ENCODE measurements around the gene HADHB. TPM values are rescaled to one million over a fixed set of nuclear protein-coding genes. Genes with fewer than 3 reads are reported as not detected.

The HADHB gene
- total RNA-seq, 1 donor from 2014 or later: 86.6 TPM

DNA sequence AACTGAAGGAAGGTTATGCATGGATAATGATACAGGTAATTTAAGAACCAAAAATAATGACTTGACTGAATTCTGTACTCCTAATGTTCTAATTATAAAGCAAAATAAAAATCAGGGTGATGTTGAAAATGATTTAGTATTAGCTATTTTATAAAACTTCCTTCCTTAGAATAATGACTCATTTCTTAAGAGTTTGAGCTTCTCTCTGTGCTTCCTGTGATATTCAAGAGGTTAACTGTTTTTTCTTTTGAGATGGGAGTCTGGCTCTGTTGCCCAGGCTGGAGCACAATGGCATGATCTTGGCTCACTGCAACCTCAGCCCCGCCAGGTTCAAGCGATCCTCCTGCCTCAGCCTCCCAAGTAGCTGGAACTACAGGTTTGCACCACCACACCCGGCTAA is 15.1 kb upstream of the HADHB start:
- peaks cover 68% of the 10 kb centered on the region for H3K36me3 Mint-ChIP-seq (ENCODE audit: low read depth)
- no peaks in the 10 kb centered on the region for H3K27me3 Mint-ChIP-seq
- no peak overlapping the region for H3K27ac Mint-ChIP-seq
- no peak for DNase-seq
- intact Hi-C loops (cut with micrococcal nuclease): no loop called here
- H3K9me3 Mint-ChIP-seq: no peaks in the 10 kb centered on the region
- peaks cover 2% of the 10 kb centered on the region for H3K4me1 Mint-ChIP-seq
- H3K4me3 Mint-ChIP-seq: no peak overlapping the region

DNA sequence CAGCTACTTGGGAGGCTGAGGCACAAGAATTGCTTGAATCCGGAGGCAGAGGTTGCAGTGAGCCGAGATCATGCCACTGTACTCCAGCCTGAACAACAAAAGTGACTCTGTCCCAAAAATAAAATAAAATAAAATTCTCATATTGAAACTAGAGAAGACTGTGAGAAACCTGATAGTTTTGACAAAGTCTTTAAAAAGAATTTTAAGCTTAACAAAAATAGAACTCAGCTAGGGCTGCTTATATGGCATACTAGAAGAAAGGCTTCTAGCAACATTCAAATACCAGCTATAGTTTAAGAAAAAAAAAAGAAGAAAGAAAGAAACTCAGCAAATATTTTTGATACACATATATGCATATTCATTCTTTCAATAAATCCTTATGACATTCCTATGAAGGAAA is 13.9 kb upstream of the HADHB start:
- H3K36me3 Mint-ChIP-seq (ENCODE audit: low read depth): peaks cover 66% of the 10 kb centered on the region
- no peak overlapping the region for H3K4me3 Mint-ChIP-seq
- no peaks in the 10 kb centered on the region for H3K9me3 Mint-ChIP-seq
- no peak overlapping the region for H3K27ac Mint-ChIP-seq
- H3K4me1 Mint-ChIP-seq: peaks cover 2% of the 10 kb centered on the region
- intact Hi-C loops (cut with micrococcal nuclease): no loop called here
- no peak for DNase-seq
- H3K27me3 Mint-ChIP-seq: no peaks in the 10 kb centered on the region

DNA sequence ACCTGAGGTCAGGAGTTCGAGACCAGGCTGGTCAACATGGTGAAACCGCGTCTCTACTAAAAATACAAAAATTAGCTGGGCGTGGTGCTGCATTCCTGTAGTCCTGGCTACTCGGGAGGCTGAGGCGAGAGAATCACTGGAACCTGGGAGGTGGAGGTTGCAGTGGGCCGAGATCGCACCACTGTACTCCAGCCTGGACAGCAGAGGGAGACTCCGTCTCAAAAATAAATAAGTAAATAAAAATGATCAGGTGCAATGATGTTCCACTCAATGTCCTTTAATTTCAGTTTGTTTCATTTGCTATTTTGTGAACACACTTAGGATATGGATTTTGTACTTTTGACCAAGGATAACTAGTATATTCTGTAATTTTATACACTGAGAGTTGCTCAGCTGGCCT is 9.7 kb upstream of the HADHB start:
- DNase-seq: no peak
- Mint-ChIP-seq H3K4me1 (peaks cover 4% of the 10 kb centered on the region), H3K36me3 (ENCODE audit: low read depth) (peaks cover 39% of the 10 kb centered on the region), H3K27ac (no peak overlapping the region), H3K27me3 (no peaks in the 10 kb centered on the region), H3K9me3 (no peaks in the 10 kb centered on the region), H3K4me3 (no peak overlapping the region)
- intact Hi-C loops (cut with micrococcal nuclease): no loop called here

DNA sequence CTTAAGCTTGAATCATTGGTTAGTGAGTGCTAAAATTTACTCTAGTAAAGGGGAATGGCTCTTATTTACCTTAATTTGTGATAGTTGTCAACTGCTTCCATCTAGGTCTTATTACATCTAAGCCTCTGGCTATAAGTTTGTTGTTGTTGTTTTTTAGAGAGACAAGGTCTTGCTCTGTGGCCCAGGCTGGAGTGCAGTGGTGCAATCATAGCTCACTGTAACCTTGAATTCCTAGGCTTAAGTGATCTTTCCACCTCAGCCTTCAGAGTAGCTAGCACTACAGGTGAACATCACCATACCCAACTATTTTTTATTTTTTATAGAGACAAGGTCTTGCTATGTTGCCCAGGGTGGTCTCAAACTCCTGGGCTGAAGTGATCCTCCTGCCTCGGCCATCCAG is 6.9 kb upstream of the HADHB start:
- H3K9me3 Mint-ChIP-seq: no peaks in the 10 kb centered on the region
- intact Hi-C loops (cut with micrococcal nuclease): no loop called here
- no peaks in the 10 kb centered on the region for H3K27me3 Mint-ChIP-seq
- peaks cover 22% of the 10 kb centered on the region for H3K4me1 Mint-ChIP-seq
- peaks cover 30% of the 10 kb centered on the region for H3K36me3 Mint-ChIP-seq (ENCODE audit: low read depth)
- H3K4me3 Mint-ChIP-seq: no peak overlapping the region
- DNase-seq: no peak
- no peak overlapping the region for H3K27ac Mint-ChIP-seq

DNA sequence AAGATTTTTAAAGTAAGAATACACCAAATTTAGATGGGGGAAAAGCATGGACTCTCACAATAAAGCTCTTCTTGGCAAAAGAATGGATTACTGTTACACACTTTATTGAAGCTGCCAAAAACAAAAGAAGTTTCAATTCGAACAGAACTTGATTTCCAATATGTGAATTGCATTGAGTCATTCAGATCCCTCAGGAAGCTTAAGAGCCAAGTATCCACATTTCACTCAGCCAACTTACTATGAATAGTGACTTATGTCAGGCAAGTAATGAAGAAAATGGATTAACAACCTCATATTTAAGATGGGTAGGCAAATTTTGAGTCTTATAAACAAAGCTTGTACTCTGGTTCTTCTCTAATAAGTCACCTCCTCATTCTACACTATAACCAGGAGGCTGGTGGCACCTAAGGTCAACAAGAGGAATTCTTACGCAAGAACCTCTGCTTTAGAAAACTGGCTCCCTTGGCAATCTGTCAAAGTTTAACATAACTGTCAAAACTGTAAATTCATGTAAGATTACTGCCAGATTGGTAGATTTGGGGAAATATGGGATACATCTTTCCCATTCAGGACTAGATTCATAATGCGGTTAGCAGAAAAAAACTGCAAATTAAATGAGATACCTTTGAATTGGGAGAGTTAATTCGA is 6.3 kb upstream of the HADHB start:
- H3K9me3 Mint-ChIP-seq: no peaks in the 10 kb centered on the region
- DNase-seq: no peak
- H3K36me3 Mint-ChIP-seq (ENCODE audit: low read depth): peaks cover 32% of the 10 kb centered on the region
- H3K4me3 Mint-ChIP-seq: no peak overlapping the region
- H3K4me1 Mint-ChIP-seq: peaks cover 28% of the 10 kb centered on the region
- H3K27ac Mint-ChIP-seq: no peak overlapping the region
- H3K27me3 Mint-ChIP-seq: no peaks in the 10 kb centered on the region
- intact Hi-C loops (cut with micrococcal nuclease): no loop called here

DNA sequence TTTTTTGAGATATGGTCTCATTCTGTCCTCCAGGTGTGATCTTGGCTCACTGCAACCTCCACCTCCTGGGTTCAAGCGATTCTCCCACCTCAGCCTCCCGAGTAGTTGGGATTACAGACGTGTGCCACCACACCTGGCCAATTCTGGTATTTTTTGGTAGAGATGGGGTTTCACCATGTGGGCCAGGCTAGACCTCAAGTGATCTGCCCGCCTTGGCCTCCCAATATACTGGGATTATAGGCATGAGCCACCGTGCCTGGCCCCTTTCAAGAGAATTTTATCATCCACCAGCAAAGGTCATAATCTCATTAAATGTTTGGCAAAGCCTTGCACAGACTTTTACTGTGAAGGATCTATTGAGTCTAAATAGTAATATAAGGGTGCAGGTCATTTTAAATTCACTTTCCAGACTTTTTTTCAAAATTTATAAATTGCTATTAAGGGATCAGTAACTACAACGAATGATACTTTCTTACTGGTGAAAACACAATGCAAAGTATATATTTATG is 2.8 kb upstream of the HADHB start:
- H3K27me3 Mint-ChIP-seq: peaks cover 6% of the 10 kb centered on the region
- intact Hi-C loops (cut with micrococcal nuclease): loop anchor here (2.0 to 10.0 kb wide), 2 partner anchors 207 to 367 kb away; partner anchors contain the start of genes ASXL2 and RAB10
- H3K4me3 Mint-ChIP-seq: peak overlapping the region; percentile 56
- H3K27ac Mint-ChIP-seq: peak overlapping the region; percentile 19
- H3K4me1 Mint-ChIP-seq: peaks cover 48% of the 10 kb centered on the region
- peaks cover 27% of the 10 kb centered on the region for H3K36me3 Mint-ChIP-seq (ENCODE audit: low read depth)
- no peaks in the 10 kb centered on the region for H3K9me3 Mint-ChIP-seq
- no peak for DNase-seq

DNA sequence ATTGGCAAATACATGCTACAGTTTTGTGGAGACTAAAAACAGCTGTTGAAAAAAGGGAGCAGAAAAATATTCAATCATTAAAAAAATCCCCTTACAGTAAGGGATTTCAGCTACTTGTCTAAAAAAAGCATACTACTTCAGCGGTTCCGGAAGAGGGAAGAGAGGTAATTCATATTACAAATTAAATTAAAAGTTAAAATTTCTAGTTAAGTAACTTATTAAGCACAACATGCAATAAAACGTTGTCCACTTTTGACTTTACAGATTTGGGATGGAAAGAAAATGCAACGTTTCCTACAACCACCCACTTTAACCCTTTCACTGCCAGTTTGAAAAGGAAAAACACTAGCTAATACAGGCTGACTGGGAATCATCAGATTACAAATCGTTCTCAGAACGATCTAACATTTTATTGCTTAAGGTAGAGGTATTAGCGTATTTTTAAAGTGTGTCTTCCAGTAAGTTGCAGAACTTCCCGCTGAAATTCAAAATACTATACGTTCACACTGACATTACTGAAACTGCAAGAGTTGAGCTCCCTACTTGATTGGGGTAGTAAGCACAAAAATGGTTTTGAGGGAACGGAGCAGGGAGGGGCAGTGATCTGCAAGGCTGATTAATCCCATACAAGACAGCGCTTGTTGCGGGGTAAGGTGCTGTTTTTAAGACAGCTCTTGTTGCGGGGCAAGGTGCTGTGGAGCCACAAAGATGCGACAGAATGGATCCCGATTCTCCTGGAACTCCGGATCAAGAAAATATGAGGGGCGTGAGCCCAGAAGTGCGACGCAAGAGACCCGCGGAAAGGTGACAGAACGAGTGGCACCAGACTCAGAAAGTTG is 1.1 kb upstream of the HADHB start:
- no peaks in the 10 kb centered on the region for H3K9me3 Mint-ChIP-seq
- peak overlapping the region; percentile 100 for H3K4me3 Mint-ChIP-seq
- H3K36me3 Mint-ChIP-seq (ENCODE audit: low read depth): peaks cover 18% of the 10 kb centered on the region
- H3K4me1 Mint-ChIP-seq: peaks cover 53% of the 10 kb centered on the region
- H3K27ac Mint-ChIP-seq: peak overlapping the region; percentile 100
- H3K27me3 Mint-ChIP-seq: peaks cover 6% of the 10 kb centered on the region
- intact Hi-C loops (cut with micrococcal nuclease): loop anchor here (1.0 to 10.0 kb wide), 3 partner anchors 103 to 369 kb away; partner anchors contain the start of genes ADGRF3, ASXL2, RAB10 and SELENOI
- DNase-seq: no peak

DNA sequence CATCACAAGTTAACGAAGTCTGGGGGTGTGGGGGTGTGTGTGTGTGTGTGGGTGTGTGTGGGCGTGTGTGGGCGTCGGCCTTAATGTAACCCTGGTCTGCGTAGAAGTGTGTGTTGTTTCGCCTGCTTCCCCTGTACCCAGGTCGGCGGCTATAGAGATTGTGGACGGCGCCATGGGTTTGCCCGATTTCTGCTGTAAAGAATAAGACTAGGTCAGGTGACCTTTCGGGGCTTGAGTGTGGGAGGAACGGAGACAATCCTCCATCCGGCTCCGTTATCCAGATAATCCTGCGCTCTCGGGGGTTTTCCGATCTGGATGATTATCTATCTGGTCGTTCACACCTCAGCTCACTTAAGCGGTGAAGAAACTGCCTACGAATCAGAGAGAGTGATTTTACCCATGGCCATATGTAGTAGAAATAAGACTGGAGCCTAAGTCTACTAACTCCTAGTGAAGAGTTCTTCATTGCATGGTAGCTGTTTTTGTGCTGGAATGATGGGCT is 543 bp downstream of the HADHB start:
- H3K27ac Mint-ChIP-seq: peak overlapping the region; percentile 100
- peak overlapping the region; percentile 100 for H3K4me3 Mint-ChIP-seq
- peak; percentile 85 for DNase-seq

DNA sequence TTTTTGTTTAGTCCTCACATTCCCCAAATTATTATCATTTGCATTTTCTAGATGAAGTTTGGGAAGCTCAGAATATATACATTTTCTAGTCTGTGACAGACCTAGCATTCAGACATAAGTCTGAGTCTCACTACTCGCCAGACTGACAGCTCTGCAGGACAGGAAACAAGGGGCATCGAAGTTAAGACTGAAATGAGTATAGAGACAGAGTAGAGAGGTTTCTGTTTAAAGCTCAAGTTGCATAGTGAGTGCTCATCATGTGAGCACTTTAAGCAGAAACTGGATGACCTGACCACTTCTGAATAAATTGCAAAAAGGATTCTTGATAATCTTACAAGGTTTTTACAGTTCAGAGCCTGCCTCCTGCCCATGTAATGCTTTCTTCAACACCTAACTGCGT is 1.1 kb downstream of the HADHB start:
- Mint-ChIP-seq H3K27me3 (peaks cover 6% of the 10 kb centered on the region), H3K36me3 (ENCODE audit: low read depth) (peaks cover 14% of the 10 kb centered on the region), H3K27ac (peak overlapping the region; percentile 100), H3K9me3 (no peaks in the 10 kb centered on the region), H3K4me1 (peaks cover 44% of the 10 kb centered on the region), H3K4me3 (peak overlapping the region; percentile 100)
- intact Hi-C loops (cut with micrococcal nuclease): loop anchor here (1.0 to 10.0 kb wide), 4 partner anchors 53 to 371 kb away; partner anchors contain the start of gene ASXL2
- DNase-seq: peak; percentile 70

More for the DNA sequence above, 543 bp downstream of the HADHB start:
- H3K27me3 Mint-ChIP-seq: peaks cover 6% of the 10 kb centered on the region
- H3K36me3 Mint-ChIP-seq (ENCODE audit: low read depth): peaks cover 15% of the 10 kb centered on the region
- H3K9me3 Mint-ChIP-seq: no peaks in the 10 kb centered on the region
- intact Hi-C loops (cut with micrococcal nuclease): loop anchor here (1.0 to 10.0 kb wide), 4 partner anchors 54 to 370 kb away; partner anchors contain the start of gene ASXL2
- peaks cover 48% of the 10 kb centered on the region for H3K4me1 Mint-ChIP-seq

DNA sequence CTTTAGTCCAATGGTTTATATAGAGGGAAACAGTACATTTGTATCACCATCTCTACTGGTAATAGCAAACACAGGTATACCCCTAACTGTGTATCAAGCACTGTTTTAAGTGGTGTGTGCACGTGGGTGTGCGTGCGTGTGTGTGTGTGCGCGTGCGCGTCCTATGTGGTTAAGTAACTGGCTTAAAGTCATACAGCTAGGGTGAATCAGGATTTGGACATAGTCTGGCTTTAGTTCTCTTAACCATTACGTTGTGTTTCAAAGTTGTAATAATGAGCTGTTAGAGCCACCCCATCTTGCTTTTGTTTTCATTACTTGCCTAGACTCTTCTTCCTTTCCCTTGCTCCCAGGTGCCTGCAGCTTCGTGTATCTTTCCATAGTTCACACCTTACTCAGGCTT is 2.1 kb downstream of the HADHB start:
- Mint-ChIP-seq H3K4me1 (peaks cover 38% of the 10 kb centered on the region), H3K36me3 (ENCODE audit: low read depth) (peaks cover 14% of the 10 kb centered on the region), H3K27me3 (peaks cover 6% of the 10 kb centered on the region), H3K9me3 (no peaks in the 10 kb centered on the region), H3K4me3 (peak overlapping the region; percentile 100), H3K27ac (no peak overlapping the region)
- peak; percentile 67 for DNase-seq
- intact Hi-C loops (cut with micrococcal nuclease): loop anchor here (5.0 to 10.0 kb wide), 2 partner anchors 65 to 372 kb away; partner anchors contain the start of gene ASXL2

DNA sequence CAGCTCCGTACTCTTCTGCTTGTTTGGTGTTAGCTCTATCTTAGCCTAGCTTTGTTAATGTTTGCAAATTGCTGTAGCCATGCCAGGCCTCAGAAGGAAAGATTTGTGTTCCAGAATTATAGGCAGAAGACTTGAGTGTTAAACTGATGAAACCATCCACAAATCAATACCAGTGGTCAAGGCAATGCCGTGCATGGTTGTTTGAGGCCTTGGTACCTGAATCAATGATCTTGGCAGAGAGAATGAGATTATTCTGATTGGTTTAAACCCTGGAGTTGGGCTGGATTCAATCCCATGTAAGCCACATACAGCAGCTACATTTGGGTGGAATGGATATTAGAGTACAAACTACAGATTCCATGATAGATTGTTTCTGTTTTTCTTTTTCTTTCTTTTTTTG is 4.9 kb downstream of the HADHB start:
- intact Hi-C loops (cut with micrococcal nuclease): loop anchor here (5.0 to 10.0 kb wide), 2 partner anchors 67 to 375 kb away; partner anchors contain the start of gene ASXL2
- no peak overlapping the region for H3K4me3 Mint-ChIP-seq
- no peak overlapping the region for H3K27ac Mint-ChIP-seq
- H3K36me3 Mint-ChIP-seq (ENCODE audit: low read depth): peaks cover 8% of the 10 kb centered on the region
- H3K4me1 Mint-ChIP-seq: peaks cover 33% of the 10 kb centered on the region
- no peak for DNase-seq
- H3K27me3 Mint-ChIP-seq: peaks cover 6% of the 10 kb centered on the region
- no peaks in the 10 kb centered on the region for H3K9me3 Mint-ChIP-seq

DNA sequence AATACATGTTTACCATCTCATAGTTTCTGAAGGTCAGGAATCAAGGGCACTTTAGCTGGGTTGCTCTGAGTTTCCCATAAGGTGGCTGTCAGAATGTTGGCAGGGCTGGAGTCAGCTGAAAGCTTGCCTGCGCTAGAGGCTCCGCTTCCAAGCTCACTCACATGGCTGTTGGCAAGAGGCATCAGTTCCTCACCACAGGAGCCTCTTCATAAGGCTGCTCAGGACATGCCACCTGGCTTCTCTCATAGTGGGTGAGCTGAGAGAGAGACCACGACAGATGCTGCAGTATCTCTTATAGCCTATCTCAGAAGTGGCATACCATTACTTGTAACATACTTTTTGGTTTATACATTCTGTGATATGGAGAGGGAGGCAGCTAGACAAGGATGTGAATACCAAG is 7.2 kb downstream of the HADHB start:
- H3K4me3 Mint-ChIP-seq: no peak overlapping the region
- H3K27me3 Mint-ChIP-seq: no peaks in the 10 kb centered on the region
- H3K27ac Mint-ChIP-seq: no peak overlapping the region
- H3K36me3 Mint-ChIP-seq (ENCODE audit: low read depth): peaks cover 12% of the 10 kb centered on the region
- intact Hi-C loops (cut with micrococcal nuclease): no loop called here
- H3K4me1 Mint-ChIP-seq: peaks cover 17% of the 10 kb centered on the region
- no peak for DNase-seq
- no peaks in the 10 kb centered on the region for H3K9me3 Mint-ChIP-seq

DNA sequence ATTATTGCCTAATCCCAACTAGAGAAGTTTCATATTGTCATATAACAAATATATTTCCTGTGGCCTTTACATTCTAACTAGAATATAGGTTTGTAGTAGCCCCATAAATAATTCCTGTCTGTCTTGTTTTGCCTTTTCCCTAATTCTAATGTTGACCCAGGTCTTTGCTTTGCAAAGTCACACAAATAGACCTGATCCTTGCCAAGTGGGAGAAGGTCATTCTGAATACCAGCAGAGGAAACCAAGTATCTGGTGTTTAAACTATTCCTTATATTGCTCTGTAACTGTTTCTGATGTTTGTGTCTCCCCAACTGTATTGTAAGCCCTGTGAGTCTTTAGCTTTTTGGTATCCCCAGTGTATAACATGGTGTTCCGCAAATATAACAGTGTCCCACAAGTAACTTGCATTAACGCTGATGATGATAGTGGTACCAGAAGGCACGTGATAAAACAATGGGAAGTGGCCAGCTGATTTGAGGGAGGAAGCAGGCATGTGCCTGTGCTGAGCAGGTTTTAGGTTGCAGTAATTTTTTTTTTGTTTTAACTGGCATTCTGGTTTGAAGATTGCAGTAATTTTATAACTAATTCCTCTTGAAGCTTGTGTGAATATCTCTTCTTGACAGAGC is 11.1 kb downstream of the HADHB start:
- Mint-ChIP-seq H3K9me3 (no peaks in the 10 kb centered on the region), H3K27ac (no peak overlapping the region), H3K36me3 (ENCODE audit: low read depth) (peaks cover 29% of the 10 kb centered on the region), H3K4me3 (no peak overlapping the region), H3K27me3 (no peaks in the 10 kb centered on the region), H3K4me1 (peaks cover 11% of the 10 kb centered on the region)
- no peak for DNase-seq
- intact Hi-C loops (cut with micrococcal nuclease): no loop called here
